Measurements from ENCODE around the gene SH3TC1.

The SH3TC1 gene

GRCh38 chr4:8238036-8238511, 39.0 kb downstream of the SH3TC1 start:
- no peak for DNase-seq (ENCODE audit: low spot score)
- TF ChIP-seq CTCF (IDR thresholded peaks at IDR 0.05; ENCODE audit: extremely low read depth, missing control alignments): no peak

DNA sequence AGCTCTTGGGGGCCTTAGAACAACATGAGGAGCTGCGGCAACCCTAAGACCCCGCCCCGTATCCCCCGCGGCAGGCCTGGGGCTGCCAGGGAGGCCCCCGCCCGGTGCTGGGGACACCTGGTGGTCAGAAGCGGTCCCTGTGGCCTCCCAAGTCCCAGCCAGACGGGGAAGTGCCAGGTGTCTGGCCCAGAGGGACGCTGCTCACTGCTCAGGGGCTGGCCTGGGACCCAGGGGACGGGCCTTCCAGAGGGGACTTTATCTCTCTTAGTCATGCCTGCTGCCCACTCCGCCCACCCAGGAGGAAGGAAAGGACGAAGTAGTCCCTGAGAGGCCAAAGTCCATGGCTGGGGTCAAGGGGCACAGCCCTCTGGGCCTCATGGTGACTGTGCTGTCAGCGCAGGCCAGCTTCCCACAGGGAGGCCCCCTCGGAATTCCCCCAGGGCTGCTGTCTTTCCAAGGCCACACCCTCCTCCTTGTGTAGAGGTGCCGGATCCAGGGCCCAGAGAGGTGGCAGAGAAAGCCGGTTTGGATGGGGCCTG, 39.5 kb downstream of the SH3TC1 start:
- TF ChIP-seq CTCF (IDR thresholded peaks at IDR 0.05; ENCODE audit: extremely low read depth, missing control alignments): peak; percentile 11
- peak; percentile 69 for DNase-seq (ENCODE audit: low spot score)

DNA sequence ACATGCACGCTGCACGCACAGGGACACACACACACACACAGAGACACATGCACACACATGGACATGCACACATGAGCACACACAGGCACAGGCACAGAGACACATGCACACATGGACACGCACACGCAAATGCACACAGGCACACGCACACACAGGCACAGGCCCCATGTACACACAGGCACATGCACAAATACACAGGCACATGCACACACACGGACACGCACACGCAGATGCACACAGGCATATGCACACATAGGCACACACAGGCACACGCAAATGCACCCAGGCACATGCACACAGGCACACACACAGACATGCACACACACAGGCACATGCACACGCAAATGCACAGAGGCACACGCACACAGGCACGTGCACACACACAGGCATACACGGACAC, 40.1 kb downstream of the SH3TC1 start:
- TF ChIP-seq CTCF (IDR thresholded peaks at IDR 0.05; ENCODE audit: extremely low read depth, missing control alignments): no peak
- no peak for DNase-seq (ENCODE audit: low spot score)

GRCh38 chr4:8239661-8240060, 40.6 kb downstream of the SH3TC1 start:
- no peak for TF ChIP-seq CTCF (IDR thresholded peaks at IDR 0.05; ENCODE audit: extremely low read depth, missing control alignments)
- DNase-seq (ENCODE audit: low spot score): no peak

DNA sequence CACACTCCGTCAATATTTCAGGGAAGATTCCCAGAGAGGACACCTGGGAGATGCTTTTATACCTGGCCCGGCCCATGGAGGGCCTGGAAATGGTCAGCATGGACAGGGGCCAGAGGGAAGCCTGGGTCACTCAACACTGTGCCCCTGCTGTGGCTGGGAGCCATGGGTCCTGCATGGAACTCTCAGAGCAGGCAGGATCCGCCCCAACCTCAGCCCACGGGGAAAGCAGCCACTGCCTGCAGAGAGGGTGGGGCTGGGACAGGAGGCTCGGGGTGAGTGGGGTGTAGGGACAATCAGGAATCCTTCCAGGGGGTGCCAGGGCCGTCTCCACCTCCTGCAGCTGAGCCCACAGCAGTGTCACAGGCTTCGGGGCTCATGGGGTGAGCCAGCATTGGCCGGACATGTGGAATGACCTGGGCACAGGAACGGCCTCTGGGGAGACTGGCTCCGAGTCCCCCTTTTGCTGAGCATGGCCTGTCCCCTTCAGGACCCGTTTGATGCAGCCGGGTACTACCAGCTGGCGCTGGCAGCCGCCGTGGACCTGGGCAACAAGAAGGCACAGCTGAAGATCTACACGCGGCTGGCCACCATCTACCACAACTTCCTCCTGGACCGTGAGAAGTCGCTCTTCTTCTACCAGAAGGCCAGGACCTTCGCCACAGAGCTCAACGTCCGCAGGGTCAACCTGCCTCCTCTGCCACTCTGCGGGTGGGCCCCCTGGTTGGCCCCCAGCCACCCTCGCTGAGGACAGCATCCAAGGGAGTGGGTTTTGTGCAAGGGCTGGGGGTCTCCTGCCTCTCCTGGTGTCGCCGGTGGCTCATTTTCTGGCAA, 41.3 kb downstream of the SH3TC1 start:
- no peak for DNase-seq (ENCODE audit: low spot score)
- no peak for TF ChIP-seq CTCF (IDR thresholded peaks at IDR 0.05; ENCODE audit: extremely low read depth, missing control alignments)

DNA sequence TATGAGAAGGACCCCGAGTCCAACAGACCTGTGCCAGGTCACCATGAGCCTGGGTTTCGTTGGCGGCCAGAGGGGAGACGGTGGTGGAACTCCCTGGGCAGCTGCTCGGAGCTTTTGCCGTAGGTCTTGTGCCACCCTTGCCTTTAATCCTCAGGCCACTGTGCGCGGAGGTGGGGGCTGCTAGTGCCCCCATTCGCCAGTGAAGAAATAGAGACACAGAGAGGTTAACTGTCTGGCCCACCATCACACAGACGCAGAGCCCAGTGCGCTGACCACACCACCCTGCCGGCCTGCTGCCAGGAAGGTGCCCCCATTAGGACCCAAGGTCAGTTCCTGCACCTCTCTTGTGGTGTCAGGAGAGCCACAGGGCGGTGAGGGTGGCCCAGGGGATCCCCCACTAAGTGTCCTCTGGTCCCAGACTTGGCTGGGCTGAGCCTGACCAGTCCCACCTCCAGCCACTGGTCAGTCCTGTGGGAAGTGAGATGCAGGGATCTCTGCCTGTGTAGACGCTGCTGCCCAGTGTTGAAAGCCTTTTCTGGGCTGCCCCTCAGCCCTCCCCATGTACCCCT, 42.2 kb downstream of the SH3TC1 start:
- no peak for DNase-seq (ENCODE audit: low spot score)
- TF ChIP-seq CTCF (IDR thresholded peaks at IDR 0.05; ENCODE audit: extremely low read depth, missing control alignments): no peak
